ENCODE data around the gene PSME2. TPM values are rescaled to one million over a fixed set of nuclear protein-coding genes. Genes with fewer than 3 reads are reported as not detected.

Gene PSME2
- total and polyA plus RNA-seq, 2 of the 13 experiments (the other 11 are each of a cell fraction or from before 2014, with no cell fraction given): 332 to 716 TPM

GRCh38 chr14:24110060-24110459 lies 36.4 kb downstream of the PSME2 start (continued):
- TF ChIP-seq TP53 (CRISPR knock-in tag; conservative IDR thresholded peaks at IDR 0.05) (no peak), POLR2A (IDR thresholded peaks at IDR 0.05; ENCODE audit: insufficient read depth in 1 of 2, low read depth in 2 of 2, low read length in 2 of 2) (no peak), ATF2 (CRISPR knock-in tag; IDR thresholded peaks at IDR 0.05) (no peak), ETV5 (CRISPR knock-in tag; IDR thresholded peaks at IDR 0.05; ENCODE audit: borderline replicate concordance) (no peak; the same call in 1 of the 2 replicates), BCLAF1 (IDR thresholded peaks at IDR 0.05) (no peak), MYPOP (CRISPR knock-in tag; IDR thresholded peaks at IDR 0.05) (no peak), ZNF549 (CRISPR knock-in tag; IDR thresholded peaks at IDR 0.05) (no peak), ZNF782 (CRISPR knock-in tag; IDR thresholded peaks at IDR 0.05; ENCODE audit: borderline replicate concordance) (no peak), UBTF (CRISPR knock-in tag; IDR thresholded peaks at IDR 0.05) (no peak), KLF6 (CRISPR knock-in tag; IDR thresholded peaks at IDR 0.05) (no peak), ATF7-NPFF (CRISPR knock-in tag; IDR thresholded peaks at IDR 0.05; ENCODE audit: low read depth) (no peak), ZMYM3 (CRISPR knock-in tag; IDR thresholded peaks at IDR 0.05) (no peak), FOXO1 (CRISPR knock-in tag; IDR thresholded peaks at IDR 0.05) (no peak), BCL6 (CRISPR knock-in tag; IDR thresholded peaks at IDR 0.05) (0 out of 2 replicates have a peak, but pooled peaks have one; percentile 7), U2AF2 (IDR thresholded peaks at IDR 0.05; ENCODE audit: low read depth, low read length) (no peak), ZNF784 (CRISPR knock-in tag; IDR thresholded peaks at IDR 0.05; ENCODE audit: borderline replicate concordance) (no peak), EHMT2 (IDR thresholded peaks at IDR 0.05; ENCODE audit: borderline replicate concordance, low read depth, low read length) (no peak), PHF8 (CRISPR knock-in tag; IDR thresholded peaks at IDR 0.05) (no peak), ARID3A (IDR thresholded peaks at IDR 0.05; ENCODE audit: low read depth, low read length) (no peak), ZNF629 (CRISPR knock-in tag; conservative IDR thresholded peaks at IDR 0.05) (no peak)
